ENCODE data around the gene PLIN4. TPM values are rescaled to one million over a fixed set of nuclear protein-coding genes. Genes with fewer than 3 reads are reported as not detected.
"Not testable (repeated sequence)": the region's sequence is repeated elsewhere in the genome, so short reads cannot be mapped to it uniquely, and the experiment has no call there.

The PLIN4 gene
- polyA plus RNA-seq (2013, experiment 1 of 2; ENCODE audit: insufficient read length) = 0.49 TPM
- polyA plus RNA-seq (2013, experiment 2 of 2; ENCODE audit: insufficient read length) = 0.51 TPM

GRCh38 chr19:4518345-4519171 lies at the start of gene PLIN4:
Gene PLIN4 (minus strand): TSS chr19:4518486. CDS start chr19:4518272, 214 bp downstream.
- peak; percentile 34 for DNase-seq

- peak; percentile 37 for DNase-seq
These were observed 49.3 kb upstream of the PLIN4 start for GRCh38 chr19:4567584-4568071.

- no peak for DNase-seq
These were observed 48.2 kb upstream of the PLIN4 start for GRCh38 chr19:4566402-4567051.

GRCh38 chr19:4563562-4563961 lies 45.3 kb upstream of the PLIN4 start:
- not testable (repeated sequence) for DNase-seq

- not testable (repeated sequence) for DNase-seq
These were observed 43.8 kb upstream of the PLIN4 start for GRCh38 chr19:4562085-4562484.

GRCh38 chr19:4559569-4559968 lies 41.3 kb upstream of the PLIN4 start, which contains the start of gene SEMA6B:
Gene SEMA6B (minus strand): TSS chr19:4559684. CDS start chr19:4558457, 1,227 bp downstream.
- no peak for DNase-seq

GRCh38 chr19:4557971-4558941 lies 40.0 kb upstream of the PLIN4 start:
- no peak for DNase-seq

- DNase-seq = no peak
These were observed 39.1 kb upstream of the PLIN4 start for GRCh38 chr19:4557144-4557970.

- no peak for DNase-seq
These were observed 38.4 kb upstream of the PLIN4 start for GRCh38 chr19:4556597-4557127.

GRCh38 chr19:4555657-4556561 lies 37.6 kb upstream of the PLIN4 start:
- DNase-seq = no peak

GRCh38 chr19:4554717-4555116 lies 36.4 kb upstream of the PLIN4 start:
- no peak for DNase-seq

- DNase-seq = no peak
These were observed 35.5 kb upstream of the PLIN4 start for GRCh38 chr19:4553775-4554174.

GRCh38 chr19:4553092-4553695 lies 34.9 kb upstream of the PLIN4 start:
- DNase-seq = no peak

- no peak for DNase-seq
These were observed 34.2 kb upstream of the PLIN4 start for GRCh38 chr19:4552525-4552819.

GRCh38 chr19:4550479-4551050 lies 32.3 kb upstream of the PLIN4 start:
- no peak for DNase-seq

GRCh38 chr19:4550018-4550417 lies 31.7 kb upstream of the PLIN4 start:
- no peak for DNase-seq

- DNase-seq = no peak
These were observed 29.9 kb upstream of the PLIN4 start for GRCh38 chr19:4548238-4548584.

- no peak for DNase-seq
These were observed 29.3 kb upstream of the PLIN4 start for GRCh38 chr19:4547303-4548237.

Data from fibroblast of skin of abdomen (primary cell).